PC-3 (cell line): ENCODE results near the gene SLC44A1. TPM values are rescaled to one million over a fixed set of nuclear protein-coding genes. Genes with fewer than 3 reads are reported as not detected.

Experiments
- ATAC-seq: fragments of 200-7000 bp; cut with Tn5 transposase; 2 replicates; pipeline ENCODE4 v1.9.1; 2020; ENCODE audit warnings: mild to moderate bottlenecking, moderate library complexity
- BruUV-seq: library from RNA; stranded (reverse); fragments of 400-500 nt; replicated peaks from 2 replicates; lab custom pipeline; 2021; lab: Mats Ljungman, UMichigan
- CTCF ChIA-PET: fragments of 300-600 bp; sonication (Branson Sonifier 250); formaldehyde crosslinking; loops from one replicate; lab custom pipeline; 2022; ENCODE audit warnings: antibody characterized with exemption; lab: Charles Lee
- POLR2A ChIA-PET: fragments of 300-600 bp; sonication (Branson Sonifier 250); formaldehyde crosslinking; loops from one replicate; lab custom pipeline; 2022; ENCODE audit warnings: antibody characterized with exemption; ENCODE audit not compliant: unreplicated experiment; lab: Charles Lee
- DNase-seq: peaks from one replicate; pipeline ENCODE4 v3.0.0-alpha.2; 2015
- H2AFZ ChIP-seq: fragments of 300-600 bp; sonication (generic); 2 replicates; pipeline ENCODE4 v1.6.0; 2016; ENCODE audit warnings: antibody characterized with exemption, low read length
- H3F3A ChIP-seq: fragments of 300-600 bp; sonication (generic); one replicate; pipeline ENCODE4 v1.6.0; 2017; ENCODE audit warnings: antibody characterized with exemption, low read length, control low read depth, mild to moderate bottlenecking; ENCODE audit not compliant: unreplicated experiment
- H3K27ac ChIP-seq: fragments of 300-600 bp; sonication (generic); 2 replicates; pipeline ENCODE4 v1.5.1; 2016; ENCODE audit warnings: mild to moderate bottlenecking, low read length
- H3K27me3 ChIP-seq: fragments of 300-600 bp; sonication (generic); 2 replicates; pipeline ENCODE4 v1.6.1; 2016; ENCODE audit warnings: low read length, mixed read lengths
- H3K36me3 ChIP-seq: fragments of 300-600 bp; sonication (generic); 2 replicates; pipeline ENCODE4 v1.6.1; 2016; ENCODE audit warnings: low read depth, mixed run types, low read length, mixed read lengths
- H3K4me1 ChIP-seq: fragments of 300-600 bp; sonication (generic); 2 replicates; pipeline ENCODE4 v1.5.1; 2016; ENCODE audit warnings: low read length; ENCODE audit not compliant: insufficient read depth
- H3K4me2 ChIP-seq: fragments of 300-600 bp; sonication (generic); 2 replicates; pipeline ENCODE4 v1.6.0; 2016; ENCODE audit warnings: low read length
- H3K4me3 ChIP-seq: fragments of 300-600 bp; sonication (generic); 2 replicates; pipeline ENCODE4 v1.5.1; 2016; ENCODE audit warnings: mild to moderate bottlenecking, low read length, mixed read lengths
- H3K79me2 ChIP-seq: fragments of 300-600 bp; sonication (generic); 2 replicates; pipeline ENCODE4 v1.6.1; 2017; ENCODE audit warnings: low read length, mixed read lengths
- H3K9ac ChIP-seq: fragments of 300-600 bp; sonication (generic); 2 replicates; pipeline ENCODE4 v1.6.0; 2016; ENCODE audit warnings: mild to moderate bottlenecking, low read length
- H3K9me2 ChIP-seq: fragments of 300-600 bp; sonication (generic); replicated peaks from 2 replicates; pipeline ENCODE4 v1.6.1; 2016; ENCODE audit warnings: mixed run types, low read length, mixed read lengths
- H3K9me3 ChIP-seq: fragments of 300-600 bp; sonication (generic); 2 replicates; pipeline ENCODE4 v1.6.1; 2016; ENCODE audit warnings: low read length, mixed read lengths
- H4K20me1 ChIP-seq: fragments of 300-600 bp; sonication (generic); 2 replicates; pipeline ENCODE4 v1.6.1; 2016; ENCODE audit warnings: low read length, mixed read lengths
- CTCF ChIP-seq: fragments of 300-600 bp; sonication (generic); conservative IDR thresholded peaks from 2 replicates; pipeline ENCODE4 v1.5.1; 2017; ENCODE audit warnings: antibody characterized with exemption, low read depth, mild to moderate bottlenecking, low read length
- EZH2 ChIP-seq: fragments of 300-600 bp; sonication (generic); IDR thresholded peaks from one replicate; pipeline ENCODE4 v1.6.1; 2017; ENCODE audit warnings: antibody characterized with exemption, mild to moderate bottlenecking, low read length; ENCODE audit not compliant: unreplicated experiment
- EZH2phosphoT487 ChIP-seq: fragments of 300-600 bp; sonication (generic); IDR thresholded peaks from 2 replicates; pipeline ENCODE4 v1.6.1; 2018; ENCODE audit warnings: mild to moderate bottlenecking, antibody characterized with exemption, low read length, borderline replicate concordance
- intact Hi-C: fragments of 100-400 bp; cut with micrococcal nuclease; formaldehyde crosslinking; loops from 2 replicates; pipeline ENCODE4 v1.9.0; 2023
- total RNA-seq: library from RNA; depleted of rRNA; stranded (reverse); fragments of >200 nt; gene quantifications from 2 replicates; pipeline ENCODE4 v1.2.3, GENCODE V29; 2014

Gene SLC44A1
- total RNA-seq, 1 experiment from 2014 or later: 16.1 TPM

- Histone ChIP-seq H3K4me3 (peak within 1 kb of the TSS; percentile 84), H3F3A (no peaks in the 10 kb centered on the region), H3K9ac (peak within 1 kb of the TSS; percentile 75), H4K20me1 (no peaks in the 10 kb centered on the region), H3K9me2 (no peaks in the 10 kb centered on the region), H3K36me3 (no peaks in the 10 kb centered on the region), H2AFZ (peak within 1 kb of the TSS; percentile 98), H3K9me3 (no peaks in the 10 kb centered on the region), H3K79me2 (peaks cover 38% of the 10 kb centered on the region), H3K4me2 (peak within 1 kb of the TSS; percentile 89), H3K27ac (no peak within 1 kb of the TSS), H3K27me3 (no peaks in the 10 kb centered on the region), H3K4me1 (peaks cover 8% of the 10 kb centered on the region; the same call in 1 of the 2 replicates)
- peak; percentile 82 for ATAC-seq
- peak; percentile 87 for DNase-seq
- TSS peak; percentile 35 for BruUV-seq
- TF ChIP-seq CTCF: peak; percentile 40
- TF ChIP-seq EZH2phosphoT487: no peak
- no peak for TF ChIP-seq EZH2
- CTCF ChIA-PET: interaction anchor here (0.7 kb wide), 1 partner anchor 1865 kb away, joined by 10 read pairs; no protein-coding TSS in a partner anchor
- POLR2A ChIA-PET: no interaction called here
- intact Hi-C loops: no loop called here
Observed at GRCh38 chr9:105447814-105448812, 203.7 kb downstream of the SLC44A1 start, which contains the start of gene FSD1L. Gene FSD1L (plus strand): TSS chr9:105448034. CDS start chr9:105448221, 187 bp downstream.

GRCh38 chr9:105449081-105449480 lies 204.6 kb downstream of the SLC44A1 start:
- no peak for ATAC-seq
- H3K9ac ChIP-seq: peak overlapping the region; percentile 75
- no peak for DNase-seq
- H3K27me3 ChIP-seq: no peaks in the 10 kb centered on the region
- H3K9me2 ChIP-seq: no peaks in the 10 kb centered on the region
- TSS peak; percentile 67 for BruUV-seq
- H3F3A ChIP-seq: no peaks in the 10 kb centered on the region
- peak overlapping the region; percentile 84 for H3K4me3 ChIP-seq
- intact Hi-C loops: no loop called here
- no peaks in the 10 kb centered on the region for H3K9me3 ChIP-seq
- H4K20me1 ChIP-seq: no peaks in the 10 kb centered on the region
- TF ChIP-seq CTCF: no peak
- no peak for TF ChIP-seq EZH2
- TF ChIP-seq EZH2phosphoT487: no peak
- no peak overlapping the region for H3K27ac ChIP-seq
- peak overlapping the region; percentile 89 for H3K4me2 ChIP-seq
- ChIA-PET POLR2A (no interaction called here), CTCF (no interaction called here)
- peak overlapping the region; percentile 98 for H2AFZ ChIP-seq
- H3K36me3 ChIP-seq: no peaks in the 10 kb centered on the region
- peaks cover 8% of the 10 kb centered on the region; the same call in 1 of the 2 replicates for H3K4me1 ChIP-seq
- peaks cover 38% of the 10 kb centered on the region for H3K79me2 ChIP-seq
